CD4-positive, alpha-beta T cell treated with Interferon gamma for 1 hour (primary cell): ENCODE measurements around the gene GPLD1.
"Not testable (repeated sequence)": the region's sequence is repeated elsewhere in the genome, so short reads cannot be mapped to it uniquely, and the experiment has no call there.

ENCODE experiments used
- DNase-seq: peaks from one replicate; pipeline ENCODE4 v3.0.0-alpha.2; 2020

Gene GPLD1, protein sequence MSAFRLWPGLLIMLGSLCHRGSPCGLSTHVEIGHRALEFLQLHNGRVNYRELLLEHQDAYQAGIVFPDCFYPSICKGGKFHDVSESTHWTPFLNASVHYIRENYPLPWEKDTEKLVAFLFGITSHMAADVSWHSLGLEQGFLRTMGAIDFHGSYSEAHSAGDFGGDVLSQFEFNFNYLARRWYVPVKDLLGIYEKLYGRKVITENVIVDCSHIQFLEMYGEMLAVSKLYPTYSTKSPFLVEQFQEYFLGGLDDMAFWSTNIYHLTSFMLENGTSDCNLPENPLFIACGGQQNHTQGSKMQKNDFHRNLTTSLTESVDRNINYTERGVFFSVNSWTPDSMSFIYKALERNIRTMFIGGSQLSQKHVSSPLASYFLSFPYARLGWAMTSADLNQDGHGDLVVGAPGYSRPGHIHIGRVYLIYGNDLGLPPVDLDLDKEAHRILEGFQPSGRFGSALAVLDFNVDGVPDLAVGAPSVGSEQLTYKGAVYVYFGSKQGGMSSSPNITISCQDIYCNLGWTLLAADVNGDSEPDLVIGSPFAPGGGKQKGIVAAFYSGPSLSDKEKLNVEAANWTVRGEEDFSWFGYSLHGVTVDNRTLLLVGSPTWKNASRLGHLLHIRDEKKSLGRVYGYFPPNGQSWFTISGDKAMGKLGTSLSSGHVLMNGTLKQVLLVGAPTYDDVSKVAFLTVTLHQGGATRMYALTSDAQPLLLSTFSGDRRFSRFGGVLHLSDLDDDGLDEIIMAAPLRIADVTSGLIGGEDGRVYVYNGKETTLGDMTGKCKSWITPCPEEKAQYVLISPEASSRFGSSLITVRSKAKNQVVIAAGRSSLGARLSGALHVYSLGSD

DNA sequence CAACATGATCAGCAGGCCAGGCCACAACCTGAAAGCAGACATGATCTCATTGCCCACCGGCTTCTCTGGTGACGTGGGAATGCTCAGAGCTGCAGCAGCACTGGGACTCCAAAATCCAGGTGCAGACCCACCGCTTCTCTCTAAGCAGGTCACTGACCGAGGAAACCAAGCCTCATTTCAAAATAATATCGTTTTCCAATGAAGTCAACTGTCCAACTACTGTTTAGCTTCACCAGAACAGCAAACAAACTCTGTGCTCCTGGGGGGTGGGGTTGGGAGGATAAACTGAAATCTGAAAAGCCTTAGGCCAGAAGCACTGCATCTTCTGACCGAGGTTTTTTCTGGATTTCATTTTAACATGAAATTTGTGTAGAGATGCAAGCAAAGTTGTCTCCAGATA lies at the start of gene GPLD1:
GPLD1 (minus strand) TSS at position 109 of the 400 bp plus-strand sequence; CDS start at position 42, 67 bp downstream.
- DNase-seq, result no peak

DNA sequence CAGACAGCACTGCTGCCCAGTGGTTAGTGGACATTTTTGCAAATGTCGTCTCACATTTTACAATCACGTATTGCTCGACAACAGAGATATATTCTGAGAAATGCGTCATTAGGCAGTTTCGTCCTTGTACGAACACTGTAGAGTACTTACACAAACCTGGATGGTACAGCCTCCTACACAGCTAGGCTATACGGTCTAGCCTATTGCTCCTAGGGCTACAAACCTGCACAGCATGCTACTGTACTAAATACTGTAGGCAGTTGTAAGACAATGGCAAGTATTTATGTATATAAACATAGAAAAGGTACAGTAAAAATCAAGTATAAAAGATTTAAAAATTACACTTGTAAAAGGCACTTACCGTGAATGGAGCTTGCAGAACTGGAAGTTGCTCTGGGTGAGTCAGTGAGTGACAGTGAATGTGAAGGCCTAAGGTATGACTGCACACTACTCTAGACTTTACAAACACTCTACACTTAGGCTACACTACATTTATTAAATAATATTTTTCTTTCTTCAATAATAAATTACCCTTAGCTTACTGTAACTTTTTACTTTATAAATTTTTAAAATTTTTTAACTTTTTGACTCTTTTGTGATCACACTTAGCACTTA lies 48.5 kb upstream of the GPLD1 start:
- DNase-seq, result no peak

DNA sequence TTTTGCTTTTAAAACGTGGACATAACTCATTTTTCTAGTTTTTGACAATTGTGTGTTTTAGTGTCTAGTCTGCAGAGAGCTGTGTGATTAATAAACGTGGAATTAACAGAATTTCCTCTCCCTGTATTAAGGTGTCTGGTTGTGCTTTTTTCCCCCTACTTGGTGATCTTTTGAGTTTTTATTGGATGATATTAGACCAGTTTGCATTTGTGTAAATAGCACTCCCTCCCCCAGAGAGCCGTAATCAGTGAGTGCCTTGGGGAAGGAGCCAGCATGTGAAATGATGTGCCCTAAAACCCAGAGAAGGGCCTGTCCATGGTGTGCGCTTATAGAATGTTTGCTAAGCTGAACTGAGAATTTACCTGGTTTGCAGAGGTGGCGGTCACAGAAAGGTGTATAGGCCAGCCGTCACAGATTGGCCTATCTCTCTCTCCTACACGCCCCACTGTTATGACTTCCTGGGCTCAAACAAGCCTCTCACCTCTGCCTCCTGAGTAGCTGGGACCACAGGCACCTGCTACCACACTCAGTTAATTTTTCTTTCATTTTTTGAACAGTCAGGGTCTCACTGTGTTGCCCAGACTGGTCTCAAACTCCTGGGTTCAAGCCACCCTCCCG lies 47.8 kb upstream of the GPLD1 start:
- DNase-seq, result no peak

DNA sequence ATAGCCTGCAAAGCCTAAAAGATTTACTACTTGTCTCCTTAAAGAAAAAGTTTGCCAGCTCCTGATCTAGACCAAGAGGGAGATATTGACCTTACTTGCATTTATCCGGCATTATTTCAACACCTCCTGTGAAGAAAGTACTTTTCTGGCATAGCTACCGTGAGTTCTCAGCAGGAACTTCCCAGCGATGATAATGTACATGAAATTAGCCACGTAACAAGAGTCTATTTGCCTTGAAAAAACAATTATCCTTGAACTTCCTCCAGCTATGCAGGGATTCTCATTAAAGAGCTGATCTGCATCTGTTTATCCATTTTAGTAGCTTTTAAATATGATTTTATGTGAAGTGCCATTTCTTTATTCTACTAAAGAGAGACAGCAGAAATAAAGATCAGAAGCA lies 47.1 kb upstream of the GPLD1 start:
- no peak for DNase-seq

DNA sequence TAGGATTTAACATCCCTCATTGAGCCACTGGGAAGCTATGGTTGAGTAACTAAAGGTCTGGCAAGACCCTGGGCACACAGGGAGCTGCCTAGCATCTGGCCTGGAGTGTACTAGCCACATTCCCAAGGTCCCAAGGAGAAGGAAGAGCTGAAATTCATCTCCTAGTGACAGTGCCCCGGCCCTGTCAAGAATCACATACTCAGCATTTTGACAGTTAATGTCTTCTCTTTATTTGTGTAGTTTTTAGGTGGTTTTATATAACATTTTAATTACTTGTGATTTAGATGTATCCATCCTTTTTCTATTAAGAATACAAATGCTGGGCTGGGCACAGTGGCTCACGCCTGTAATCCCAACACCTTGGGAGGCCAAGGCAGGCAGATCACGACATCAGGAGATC lies 45.8 kb upstream of the GPLD1 start:
- no peak for DNase-seq

DNA sequence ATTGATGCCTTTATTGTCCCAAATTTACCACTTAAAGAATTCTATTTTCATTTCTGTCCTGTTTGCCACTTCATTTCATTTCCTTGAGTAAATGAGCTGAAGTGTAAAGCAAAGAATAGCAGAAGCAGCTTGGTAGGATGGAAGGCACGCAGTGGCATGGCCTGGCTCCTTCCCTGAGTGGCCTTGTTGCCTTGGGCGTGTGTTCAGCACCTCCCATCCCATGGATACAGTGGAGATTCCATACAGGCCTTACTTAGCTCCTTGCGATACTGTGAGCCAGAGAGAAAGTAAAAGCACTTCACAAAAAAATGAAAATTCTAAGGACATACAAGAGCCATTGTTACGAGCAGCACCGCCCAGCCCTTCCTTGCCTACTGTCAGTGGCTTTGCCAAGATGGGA lies 45.0 kb upstream of the GPLD1 start:
- no peak for DNase-seq

DNA sequence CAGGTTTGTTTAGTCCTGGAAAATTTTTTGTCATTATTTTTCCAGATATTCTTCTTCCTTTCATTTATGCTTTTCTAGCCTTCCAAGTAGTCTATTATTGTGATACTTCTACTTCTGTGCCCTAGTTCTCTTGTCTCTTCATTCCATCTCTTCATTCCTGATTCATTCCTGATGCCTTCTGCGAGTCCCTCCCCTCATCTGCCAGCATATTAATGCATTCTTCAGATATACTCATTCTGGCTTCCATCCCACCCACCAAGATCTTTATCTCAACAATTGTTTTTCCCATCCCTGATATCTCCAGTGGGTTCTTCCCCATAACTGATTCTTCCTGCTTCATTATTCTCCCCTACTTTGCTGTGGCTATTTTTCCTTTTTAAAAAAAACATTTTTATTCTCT lies 40.6 kb upstream of the GPLD1 start:
- DNase-seq, result no peak

DNA sequence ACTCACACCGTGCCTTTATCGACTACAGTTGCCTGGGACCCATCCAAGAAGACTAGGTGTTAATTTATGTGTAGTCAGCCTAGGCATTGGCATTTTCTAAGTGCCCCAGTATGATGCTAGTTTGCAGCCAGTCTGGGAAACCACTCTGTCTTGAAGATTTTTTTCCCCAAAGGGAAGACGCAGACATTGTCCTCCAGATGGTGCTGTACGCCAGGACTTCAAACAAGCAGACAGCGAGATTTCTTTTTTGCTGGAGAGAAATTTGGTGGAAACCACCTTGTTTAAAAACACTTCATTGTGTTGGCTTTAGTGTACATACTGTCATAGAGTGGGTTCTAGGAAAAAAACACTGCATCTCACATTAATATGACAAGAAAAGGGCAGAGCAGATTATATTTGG lies 35.4 kb upstream of the GPLD1 start:
- DNase-seq, result no peak

DNA sequence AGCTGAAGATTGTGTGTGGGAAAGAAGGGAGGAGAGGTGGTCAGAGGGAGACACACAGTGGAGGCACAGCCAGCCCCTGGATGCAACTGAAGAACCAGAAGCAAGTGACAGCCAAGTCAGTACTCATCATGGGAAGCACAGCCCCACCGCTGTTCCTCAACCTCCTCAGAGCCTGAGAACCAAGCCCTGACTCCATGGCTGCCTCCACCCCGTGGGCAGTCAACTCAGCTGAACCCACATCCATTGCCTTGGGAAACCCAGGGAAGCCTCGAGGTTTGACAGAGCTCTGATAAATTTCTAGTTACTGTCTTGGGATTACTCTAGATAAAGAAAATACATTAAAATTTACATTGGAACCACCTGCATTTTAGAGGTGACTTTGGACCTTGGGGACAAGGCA lies 35.0 kb upstream of the GPLD1 start:
- DNase-seq, result no peak

DNA sequence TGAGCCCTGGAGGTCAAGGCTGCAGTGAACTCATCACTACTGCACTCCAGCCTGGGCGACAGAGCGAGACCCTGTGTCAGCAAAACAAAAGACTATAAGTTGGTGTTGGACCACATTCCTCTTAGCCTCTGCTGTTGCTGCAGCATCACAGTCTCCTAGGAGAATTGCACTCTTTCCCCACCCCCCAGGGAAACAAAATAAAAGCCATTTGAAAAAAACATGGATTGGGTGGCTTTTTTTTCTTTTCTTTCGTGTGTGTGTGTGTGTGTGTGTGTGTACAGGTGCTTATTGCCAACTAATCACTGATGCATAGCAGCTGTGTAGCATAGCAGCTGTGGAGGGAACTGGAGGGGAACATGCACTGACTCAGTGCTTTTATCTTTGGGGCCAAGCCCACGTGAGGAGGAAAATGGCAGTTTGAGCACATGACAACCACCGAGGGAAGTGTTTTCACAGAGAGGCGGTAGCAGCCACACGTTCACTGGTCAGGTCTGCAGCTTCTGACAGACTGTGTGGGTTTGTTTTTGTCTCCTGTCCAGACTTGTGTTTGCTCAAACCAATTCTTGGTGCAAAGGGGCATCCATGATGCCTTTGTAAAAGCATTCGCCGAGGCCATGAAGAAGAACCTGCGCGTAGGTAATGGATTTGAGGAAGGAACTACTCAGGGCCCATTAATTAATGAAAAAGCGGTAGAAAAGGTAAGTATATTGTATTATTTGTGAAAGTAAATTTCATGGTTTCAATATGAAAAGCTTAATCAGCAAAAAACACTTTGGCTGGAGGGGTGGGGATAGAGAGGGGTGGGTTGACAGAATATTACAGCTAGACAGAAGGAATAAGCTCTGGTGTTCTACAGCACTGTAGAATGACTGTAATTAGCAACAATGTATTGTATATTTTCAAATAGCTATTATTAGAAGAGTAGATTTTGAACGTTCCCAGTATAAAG lies 33.1 kb upstream of the GPLD1 start:
- peak; percentile 43 for DNase-seq

DNA sequence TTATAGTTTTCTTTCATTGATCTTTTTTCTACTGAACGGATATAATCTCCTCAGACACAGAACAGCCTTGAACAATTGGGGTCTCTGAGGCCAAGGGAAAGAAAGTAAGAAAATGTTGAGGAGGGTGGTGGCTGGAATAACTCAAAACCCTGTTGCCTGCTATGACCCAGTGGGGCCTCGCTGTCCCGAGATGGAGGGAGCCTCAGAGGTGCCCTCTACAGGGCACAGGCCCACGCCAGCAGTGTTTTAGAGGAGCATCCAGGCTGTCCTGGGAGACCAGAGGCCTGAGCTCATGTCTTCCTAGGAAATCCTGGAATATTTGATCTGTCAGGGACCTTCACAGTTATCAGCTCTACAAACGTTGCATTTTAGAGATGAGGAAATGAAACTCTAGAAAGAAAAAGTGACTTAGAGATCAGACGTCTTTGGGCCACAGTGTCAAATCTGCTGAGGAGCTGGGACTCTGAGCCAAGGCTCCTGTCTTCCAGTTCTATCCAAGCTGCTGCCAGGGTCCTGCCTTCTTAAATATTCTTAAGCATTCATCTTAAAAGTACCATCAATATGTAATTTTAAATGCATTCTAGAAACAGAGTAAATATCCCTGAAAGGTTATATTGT lies 31.7 kb upstream of the GPLD1 start:
- peak; percentile 16 for DNase-seq

DNA sequence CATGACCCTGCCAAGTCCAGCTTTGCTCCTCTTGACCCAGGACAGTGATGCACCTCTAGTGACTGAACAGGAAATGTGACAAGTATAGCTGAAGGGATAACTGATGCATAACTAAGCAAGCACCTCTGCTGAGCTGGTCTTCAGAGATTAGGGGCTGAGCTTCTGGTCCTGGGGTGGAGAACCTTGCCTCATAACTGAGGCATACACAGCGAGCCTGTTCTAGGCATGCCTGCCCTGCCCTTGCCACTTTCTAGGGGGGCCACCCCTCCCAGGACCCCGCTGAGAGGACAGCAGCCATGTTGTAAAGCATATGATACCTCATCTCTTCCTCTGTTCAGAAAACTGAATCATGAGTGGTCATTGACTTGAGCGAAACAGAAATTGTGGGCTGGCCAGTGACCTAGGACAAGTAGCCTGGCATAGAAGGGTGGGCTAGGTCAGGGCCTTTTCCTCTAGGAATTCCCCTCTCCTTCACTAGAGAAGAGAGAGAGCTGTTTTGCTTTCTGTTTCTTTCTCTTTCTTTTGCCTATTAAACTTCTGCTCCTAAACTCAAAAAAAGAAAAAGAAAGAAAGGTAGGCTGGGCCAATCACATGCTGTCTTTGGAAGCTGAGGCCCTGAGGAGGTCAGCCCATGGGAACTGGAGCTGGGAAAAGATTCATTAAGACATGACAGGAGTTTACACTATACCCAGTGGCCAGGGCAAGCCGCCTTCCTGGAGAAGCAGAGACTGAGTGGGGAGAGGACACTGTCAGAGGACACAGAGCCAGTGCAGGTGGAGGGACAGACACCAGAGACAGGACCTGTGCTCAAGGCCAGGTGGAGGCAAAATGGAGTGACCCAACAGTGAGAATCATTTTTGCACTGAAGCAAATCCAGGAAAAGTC lies 28.5 kb upstream of the GPLD1 start:
- DNase-seq, result no peak

DNA sequence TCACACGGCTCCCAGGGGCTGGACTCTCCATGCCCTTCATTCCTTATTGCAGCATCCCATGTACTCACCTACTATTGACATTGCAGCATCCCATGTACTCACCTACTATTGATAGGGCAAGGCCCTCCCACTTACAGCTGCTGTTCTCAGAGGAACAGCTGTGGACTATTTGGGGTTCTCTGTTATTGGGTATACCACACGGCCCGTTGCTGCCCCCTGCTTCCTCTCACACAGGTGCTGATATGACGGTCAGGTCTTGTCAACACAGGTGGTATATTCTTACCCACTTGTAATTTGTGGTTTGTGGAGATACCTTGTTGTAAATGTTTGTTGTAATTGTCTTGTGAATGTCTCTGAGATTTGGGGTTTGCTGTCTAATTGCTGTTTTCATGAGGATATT lies 24.2 kb upstream of the GPLD1 start:
- no peak for DNase-seq

DNA sequence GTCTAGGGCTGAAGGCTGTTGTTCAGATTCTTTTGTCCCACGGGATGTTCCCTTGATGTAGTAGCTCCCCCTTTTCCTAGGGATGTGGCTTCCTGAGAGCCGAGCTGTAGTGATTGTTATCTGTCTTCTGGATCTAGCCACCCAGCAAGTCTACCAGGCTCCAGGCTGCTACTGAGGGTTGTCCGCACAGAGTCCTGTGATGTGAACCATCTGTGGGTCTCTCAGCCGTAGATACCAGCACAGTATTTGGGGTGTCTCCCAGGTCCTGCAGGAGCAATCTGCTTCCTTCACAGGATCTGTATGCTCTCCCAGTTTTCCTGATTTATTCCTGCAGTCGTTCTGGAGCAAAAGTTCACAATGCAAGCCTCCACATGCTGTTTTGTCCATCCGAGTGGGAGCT lies 22.6 kb upstream of the GPLD1 start:
- DNase-seq, result not testable (repeated sequence)

DNA sequence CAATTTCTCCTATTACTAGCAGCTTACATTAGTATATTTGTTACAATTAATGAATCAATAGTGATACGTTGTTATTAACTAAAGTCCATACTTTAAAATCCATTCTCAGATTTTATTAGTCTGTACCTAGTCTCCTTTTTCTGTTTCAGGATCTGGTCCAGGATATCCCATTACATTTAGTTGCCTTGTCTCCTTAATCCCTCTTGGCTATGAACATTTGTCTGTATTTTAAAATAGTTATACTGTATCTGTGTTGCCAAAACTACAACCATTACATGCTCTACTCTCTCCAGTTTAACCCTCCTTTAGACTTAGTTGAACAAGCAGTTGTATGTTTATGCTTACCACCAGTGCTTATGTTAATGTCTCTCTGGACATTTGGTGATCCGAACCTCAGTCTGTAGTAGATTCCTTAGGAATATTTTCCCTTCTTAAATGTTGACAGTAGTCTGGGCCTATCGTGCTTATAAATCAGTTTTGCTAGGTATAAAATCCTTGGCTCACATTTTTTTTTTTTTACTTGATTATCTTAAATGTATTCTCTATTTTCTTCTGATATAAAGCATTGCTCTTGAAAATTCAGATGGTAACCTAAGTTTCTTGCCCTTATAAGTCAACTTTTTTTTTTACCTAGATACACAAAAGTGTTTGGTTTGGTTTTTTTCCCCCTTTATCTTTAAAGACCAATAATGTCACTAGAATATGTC lies 17.6 kb upstream of the GPLD1 start:
- DNase-seq, result no peak

DNA sequence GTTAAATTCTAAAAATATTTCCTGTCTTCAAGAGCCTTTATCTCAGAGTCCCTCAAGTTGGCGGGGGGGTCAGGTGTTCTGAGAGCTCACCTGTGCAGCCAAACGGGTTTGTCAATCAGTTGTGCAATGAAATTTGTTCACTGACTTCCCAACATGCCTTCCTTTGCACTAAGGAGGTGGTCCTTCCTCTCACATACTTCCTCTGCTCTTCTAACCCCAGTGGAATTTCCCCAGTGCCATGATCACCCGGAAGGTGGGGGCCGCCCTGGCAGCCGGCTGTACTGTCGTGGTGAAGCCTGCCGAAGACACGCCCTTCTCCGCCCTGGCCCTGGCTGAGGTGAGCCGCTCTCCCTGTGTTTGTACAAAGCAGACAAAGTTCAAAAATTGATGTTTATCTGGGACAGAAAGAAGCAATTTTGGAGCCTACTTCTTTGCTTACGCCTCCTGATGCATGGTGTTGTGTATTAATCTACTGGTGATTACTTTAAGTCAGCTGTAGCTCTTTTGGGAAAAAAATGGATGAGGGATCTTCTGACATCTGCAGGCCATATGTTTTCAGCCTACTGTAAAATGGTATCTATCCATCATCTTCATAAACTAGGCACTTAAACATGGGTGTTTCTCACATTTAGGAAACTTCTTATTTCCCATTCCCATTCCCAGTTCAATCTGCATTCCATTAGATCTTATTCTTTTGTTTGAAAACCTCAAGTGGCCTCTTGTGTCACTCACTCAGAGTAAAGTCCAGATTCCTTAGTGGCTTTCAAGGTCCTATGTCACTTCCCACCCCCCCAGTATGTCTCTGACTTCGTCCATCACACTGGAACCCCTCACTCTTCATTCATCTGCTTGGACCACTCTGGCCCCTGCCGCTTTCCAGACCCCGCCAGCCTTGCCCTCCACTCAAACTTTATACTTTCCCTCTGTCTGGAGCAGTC lies 15.5 kb upstream of the GPLD1 start:
- DNase-seq, result no peak

DNA sequence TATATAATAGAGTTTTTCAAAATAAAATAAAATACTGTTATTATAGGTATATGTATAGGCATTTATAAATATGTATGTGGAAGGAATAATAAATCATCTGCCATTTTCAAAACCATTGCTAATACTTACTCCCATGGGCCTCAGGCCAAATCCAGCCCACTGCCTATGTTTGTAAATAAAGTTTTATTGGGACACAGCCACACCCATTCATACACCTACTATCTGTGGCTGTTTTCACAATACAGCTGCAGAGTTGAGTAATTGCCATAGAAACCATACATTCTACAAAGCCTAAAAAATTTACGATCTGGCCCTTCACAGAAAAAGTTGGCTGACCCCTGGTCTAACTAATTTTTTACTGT lies 14.9 kb upstream of the GPLD1 start:
- no peak for DNase-seq

DNA sequence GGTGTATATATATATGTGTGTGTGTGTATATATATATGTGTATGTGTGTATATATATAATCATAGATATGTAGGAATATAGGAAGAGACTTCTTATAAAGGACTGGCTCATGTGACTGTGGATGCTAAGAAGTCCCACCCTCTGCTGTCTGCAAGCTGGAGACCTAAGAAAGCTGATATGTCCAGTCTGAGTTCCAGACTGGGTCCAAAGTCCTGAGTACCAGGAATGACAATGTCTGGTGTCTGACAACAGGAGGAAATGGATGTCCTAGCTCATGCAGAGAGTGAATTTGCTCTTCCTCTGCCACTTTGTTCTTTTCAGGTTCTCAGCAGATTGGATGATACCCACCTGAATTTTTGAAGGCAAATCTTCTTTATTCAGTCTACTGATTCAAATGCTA lies 12.5 kb upstream of the GPLD1 start:
- no peak for DNase-seq

DNA sequence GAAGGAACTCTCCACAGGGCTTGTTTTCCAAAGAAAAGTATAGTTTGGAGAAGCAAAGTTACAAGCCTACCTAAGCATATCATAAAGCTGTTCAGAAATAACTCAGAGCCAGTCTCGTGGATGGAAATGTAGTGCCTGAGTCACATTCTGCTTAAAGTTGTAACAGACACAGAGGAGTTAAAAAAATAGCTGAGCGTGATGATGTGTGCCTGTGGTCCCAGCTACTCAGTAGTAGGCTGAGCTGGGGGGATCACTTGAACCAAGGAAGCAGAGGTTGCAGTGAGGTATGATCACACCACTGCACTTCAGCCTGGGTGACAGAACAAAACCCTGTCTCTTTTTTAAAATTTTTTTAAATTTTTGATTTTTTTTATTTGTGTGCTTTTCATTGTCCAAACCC lies 12.0 kb upstream of the GPLD1 start:
- DNase-seq, result no peak
